Measurements from ENCODE around the gene PTPA.

Gene PTPA

GRCh38 chr9:129174724-129175514, 63.7 kb downstream of the PTPA start (continued):
- TF ChIP-seq ZNF518A (tag by site-specific recombination; conservative IDR thresholded peaks at IDR 0.05; ENCODE audit: low read depth) (no peak), ZNF138 (tag by site-specific recombination; IDR thresholded peaks at IDR 0.05; ENCODE audit: borderline replicate concordance) (no peak), ZNF791 (tag by site-specific recombination; IDR thresholded peaks at IDR 0.05) (no peak), MYNN (tag by site-specific recombination; IDR thresholded peaks at IDR 0.05; ENCODE audit: borderline replicate concordance) (no peak), ZNF692 (tag by site-specific recombination; IDR thresholded peaks at IDR 0.05) (no peak; the same call in 1 of the 2 replicates), ZSCAN4 (tag by site-specific recombination; IDR thresholded peaks at IDR 0.05) (0 out of 2 replicates have a peak, but pooled peaks have one; percentile 4), SALL2 (tag by site-specific recombination; IDR thresholded peaks at IDR 0.05; ENCODE audit: borderline replicate concordance) (no peak), ZNF239 (tag by site-specific recombination; IDR thresholded peaks at IDR 0.05) (0 out of 2 replicates have a peak, but pooled peaks have one; percentile 29), SP2 (tag by site-specific recombination; IDR thresholded peaks at IDR 0.05) (peak; percentile 79), ZNF777 (tag by site-specific recombination; IDR thresholded peaks at IDR 0.05; ENCODE audit: borderline replicate concordance) (peak; percentile 51; the same call in 1 of the 2 replicates), ZNF529 (tag by site-specific recombination; IDR thresholded peaks at IDR 0.05; ENCODE audit: insufficient replicate concordance) (no peak), ZNF514 (tag by site-specific recombination; IDR thresholded peaks at IDR 0.05) (no peak), ZNF16 (tag by site-specific recombination; IDR thresholded peaks at IDR 0.05; ENCODE audit: low read depth) (no peak), ZNF214 (tag by site-specific recombination; IDR thresholded peaks at IDR 0.05; ENCODE audit: borderline replicate concordance) (no peak), ZNF707 (tag by site-specific recombination; IDR thresholded peaks at IDR 0.05) (no peak), RBAK (tag by site-specific recombination; IDR thresholded peaks at IDR 0.05) (no peak), ZNF148 (tag by site-specific recombination; IDR thresholded peaks at IDR 0.05; ENCODE audit: borderline replicate concordance) (no peak), ZNF548 (tag by site-specific recombination; IDR thresholded peaks at IDR 0.05) (no peak), AEBP2 (tag by site-specific recombination; IDR thresholded peaks at IDR 0.05; ENCODE audit: borderline replicate concordance) (no peak), ZNF654 (tag by site-specific recombination; IDR thresholded peaks at IDR 0.05; ENCODE audit: low read depth) (peak; percentile 23), ZNF768 (tag by site-specific recombination; IDR thresholded peaks at IDR 0.05) (no peak), ZNF354C (tag by site-specific recombination; IDR thresholded peaks at IDR 0.05; ENCODE audit: borderline replicate concordance, low read depth) (no peak), ZNF426 (tag by site-specific recombination; IDR thresholded peaks at IDR 0.05) (no peak), ZNF580 (tag by site-specific recombination; IDR thresholded peaks at IDR 0.05) (no peak), ZFP37 (tag by site-specific recombination; IDR thresholded peaks at IDR 0.05) (no peak), ZNF140 (tag by site-specific recombination; IDR thresholded peaks at IDR 0.05) (no peak), ZFP41 (tag by site-specific recombination; IDR thresholded peaks at IDR 0.05; ENCODE audit: borderline replicate concordance) (no peak)

All from HEK293 (cell line).